Stimulated activated CD4-positive, alpha-beta T cell treated with anti-CD3 and anti-CD28 coated beads, Interleukin-15, amount 100 ng/mL, for 1 hour (primary cell): ENCODE measurements around the gene SPAG8.

Experiments used
- DNase-seq, 2 donors: peaks; one replicate each; pipeline ENCODE4 v3.0.0-alpha.2; 2020; ENCODE audit warnings: low read depth in 1 of 2, low spot score in 1 of 2

SPAG8 gene

GRCh38 chr9:35812025-35812602 lies at the start of gene SPAG8:
Gene SPAG8, minus strand, starts transcription at chr9:35812262. Its CDS starts 115 bp downstream, at chr9:35812147.
- peak; percentile 80 to 84 for DNase-seq

DNA sequence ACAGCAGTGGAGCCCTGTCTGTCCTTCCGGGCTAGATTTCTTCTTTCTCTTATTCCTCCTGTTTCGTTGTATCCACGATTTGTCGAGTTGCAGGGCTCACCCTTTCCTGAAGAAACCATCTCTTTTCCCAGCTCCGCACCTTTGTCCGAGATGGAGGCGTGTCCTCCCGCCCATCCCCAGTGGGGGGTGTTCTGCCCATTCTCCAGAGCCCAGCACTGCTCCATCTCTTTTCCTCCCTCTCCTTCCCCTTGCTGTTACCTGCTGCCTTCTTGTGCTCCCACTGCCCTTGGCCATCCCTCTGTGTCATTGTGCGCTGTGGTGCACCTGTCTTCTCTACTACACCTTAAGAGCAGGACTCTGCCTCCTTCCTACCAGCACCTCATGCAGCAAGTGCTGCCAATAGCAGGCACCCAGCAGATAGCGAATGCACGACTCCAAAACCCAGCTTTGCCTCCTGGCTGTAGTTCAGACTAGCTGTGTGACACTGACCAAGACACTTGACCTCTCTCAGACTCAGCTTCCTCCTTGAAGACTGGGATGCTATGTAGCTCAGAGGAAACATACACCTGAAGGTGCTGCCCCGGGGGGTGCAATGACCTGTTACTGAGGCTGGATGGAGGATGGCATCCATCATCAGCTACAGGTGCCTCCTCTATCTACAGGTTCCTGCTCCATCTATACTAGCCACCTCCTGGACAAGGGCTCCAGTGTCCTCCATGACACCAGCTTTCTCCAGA lies 49.3 kb upstream of the SPAG8 start:
- DNase-seq, result no peak

DNA sequence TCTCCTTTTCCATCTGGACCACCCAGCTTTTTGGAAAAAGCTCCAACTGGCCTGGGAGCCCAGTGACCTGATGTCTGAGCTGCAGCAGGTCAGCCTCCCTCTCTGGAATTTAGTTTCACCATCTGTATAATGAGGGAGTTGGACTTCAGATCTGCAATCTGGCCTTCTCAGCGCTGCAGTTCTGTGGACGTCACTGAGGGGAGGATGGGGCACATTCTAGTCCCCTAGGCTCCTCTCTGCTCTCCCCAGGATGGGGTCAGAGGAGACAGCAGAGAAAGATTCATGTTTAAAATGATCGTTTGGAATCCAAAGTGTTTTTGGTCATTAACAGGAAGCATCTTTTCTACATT lies 47.9 kb upstream of the SPAG8 start:
- DNase-seq, result no peak

DNA sequence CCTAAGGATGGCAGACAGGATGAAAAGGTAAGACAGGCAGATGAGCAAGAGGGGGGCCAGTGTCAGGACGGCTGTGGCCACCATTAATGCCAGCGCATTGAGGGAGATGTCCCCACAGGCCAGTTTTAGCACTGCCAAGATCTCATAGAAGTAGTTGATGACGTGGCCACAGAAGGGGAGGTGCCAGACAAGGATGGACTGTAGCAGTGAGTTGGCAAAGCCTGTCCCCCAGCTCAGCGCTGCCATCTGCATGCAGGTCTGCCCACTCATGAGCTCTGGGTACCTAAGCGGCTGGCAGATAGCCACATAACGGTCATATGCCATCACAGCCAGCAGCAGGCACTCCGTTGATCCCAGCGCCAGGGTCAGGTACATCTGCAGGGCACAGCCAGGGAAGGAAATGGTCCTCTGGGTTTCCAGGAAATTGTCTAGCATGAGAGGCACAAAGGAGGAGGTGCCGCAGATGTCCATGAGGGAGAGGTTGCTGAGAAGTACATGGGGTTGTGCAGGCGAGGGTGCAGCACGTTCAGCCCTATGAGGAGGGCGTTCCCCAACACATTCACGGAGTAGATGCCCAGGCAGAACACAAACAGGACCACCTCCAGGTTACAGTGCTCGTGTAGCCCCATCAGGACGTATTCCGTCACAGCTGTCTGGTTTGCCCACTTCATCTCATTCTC lies 47.4 kb upstream of the SPAG8 start:
- DNase-seq, result no peak

GRCh38 chr9:35858458-35858857 lies 46.4 kb upstream of the SPAG8 start:
- DNase-seq, result no peak

- DNase-seq, result no peak
Observed at GRCh38 chr9:35856882-35857281, 44.8 kb upstream of the SPAG8 start.

- no peak for DNase-seq
Observed at GRCh38 chr9:35856206-35856605, 44.1 kb upstream of the SPAG8 start.

DNA sequence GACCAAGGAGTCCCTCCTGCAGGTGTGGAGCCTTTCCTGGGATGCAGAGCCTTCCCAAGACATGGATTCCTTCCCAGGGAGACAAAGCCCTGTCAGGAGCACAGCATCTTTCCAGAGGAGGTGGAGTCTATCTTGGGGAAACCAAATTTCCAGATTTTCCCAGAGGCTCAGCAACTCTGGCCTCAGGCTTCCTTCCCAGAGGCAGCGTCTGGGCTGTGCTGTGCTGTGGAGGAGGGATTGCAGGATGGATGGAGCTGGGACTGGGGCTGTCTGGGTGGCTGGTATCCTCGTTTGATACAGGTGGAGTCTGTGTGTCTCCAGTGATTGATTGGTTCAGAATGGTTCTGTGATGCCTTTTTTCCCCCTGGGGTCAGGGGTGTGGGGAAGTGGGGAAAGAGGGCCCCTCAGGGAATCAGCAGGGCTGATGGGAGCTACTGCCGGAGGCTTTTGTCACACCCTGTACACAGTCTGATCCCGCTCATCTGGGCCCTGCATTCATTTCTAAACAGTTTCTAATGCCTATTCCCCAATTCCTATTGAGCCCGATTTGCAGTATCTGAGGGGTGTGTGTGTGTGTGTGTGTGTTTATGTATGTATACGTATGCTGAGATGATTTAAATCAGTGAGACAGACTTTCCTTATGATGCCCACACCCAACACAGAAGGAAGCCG lies 42.2 kb upstream of the SPAG8 start:
- no peak for DNase-seq

GRCh38 chr9:35852876-35853865 lies 41.1 kb upstream of the SPAG8 start:
- DNase-seq, result no peak

- DNase-seq, result no peak
Observed at GRCh38 chr9:35852267-35852815, 40.3 kb upstream of the SPAG8 start.

GRCh38 chr9:35847792-35848572 lies 35.9 kb upstream of the SPAG8 start:
- DNase-seq, result no peak

GRCh38 chr9:35845824-35846771 lies 34.0 kb upstream of the SPAG8 start:
- no peak for DNase-seq

DNA sequence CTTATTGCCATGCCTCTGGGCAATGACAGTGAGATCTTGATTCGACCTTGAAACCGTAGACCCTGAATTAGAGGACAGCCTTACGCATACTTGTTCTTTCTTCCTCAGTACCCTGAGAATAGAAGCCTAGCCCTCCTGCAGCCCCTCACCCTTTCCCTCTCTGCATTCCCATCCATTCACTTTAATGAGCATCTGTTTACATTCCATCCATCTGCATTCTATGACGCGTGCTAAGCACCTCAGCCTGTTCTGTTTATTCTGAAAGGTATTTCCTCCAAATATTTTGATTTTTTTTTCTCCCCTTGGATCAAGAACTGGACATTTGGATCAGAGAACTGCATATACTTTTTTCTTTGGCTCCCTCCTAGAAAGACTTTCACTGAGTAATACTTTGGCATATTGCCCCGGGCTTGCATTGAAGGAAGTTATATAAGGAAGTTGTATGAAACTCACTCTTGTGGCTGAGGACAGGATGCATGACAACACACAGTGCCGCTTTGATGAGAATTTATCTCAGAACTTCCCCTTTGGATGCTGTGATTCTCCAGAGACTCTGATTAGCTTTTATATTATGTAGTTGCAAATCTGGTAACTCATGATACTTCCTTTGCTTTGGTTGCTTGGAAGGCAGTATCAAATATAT lies 32.7 kb upstream of the SPAG8 start:
- DNase-seq, result no peak

DNA sequence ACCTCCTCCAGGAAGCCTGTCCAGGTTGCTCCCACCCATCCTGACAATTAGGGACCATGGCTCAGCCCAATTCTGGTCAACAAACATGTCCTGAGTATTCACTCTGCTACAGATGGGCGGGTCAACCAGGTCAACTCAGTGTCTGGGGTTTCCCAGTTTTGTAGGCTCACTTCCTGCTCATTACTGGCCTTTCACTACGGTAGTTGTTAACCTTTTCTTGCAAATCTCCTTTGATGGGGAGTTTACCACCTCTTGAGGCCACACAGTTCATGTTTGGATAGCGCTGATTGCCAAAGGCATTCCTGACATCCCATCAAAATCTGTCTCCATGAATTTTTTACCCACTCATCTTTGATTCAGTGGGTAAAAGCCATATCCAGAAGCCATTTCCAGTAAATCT lies 30.7 kb upstream of the SPAG8 start:
- no peak for DNase-seq

DNA sequence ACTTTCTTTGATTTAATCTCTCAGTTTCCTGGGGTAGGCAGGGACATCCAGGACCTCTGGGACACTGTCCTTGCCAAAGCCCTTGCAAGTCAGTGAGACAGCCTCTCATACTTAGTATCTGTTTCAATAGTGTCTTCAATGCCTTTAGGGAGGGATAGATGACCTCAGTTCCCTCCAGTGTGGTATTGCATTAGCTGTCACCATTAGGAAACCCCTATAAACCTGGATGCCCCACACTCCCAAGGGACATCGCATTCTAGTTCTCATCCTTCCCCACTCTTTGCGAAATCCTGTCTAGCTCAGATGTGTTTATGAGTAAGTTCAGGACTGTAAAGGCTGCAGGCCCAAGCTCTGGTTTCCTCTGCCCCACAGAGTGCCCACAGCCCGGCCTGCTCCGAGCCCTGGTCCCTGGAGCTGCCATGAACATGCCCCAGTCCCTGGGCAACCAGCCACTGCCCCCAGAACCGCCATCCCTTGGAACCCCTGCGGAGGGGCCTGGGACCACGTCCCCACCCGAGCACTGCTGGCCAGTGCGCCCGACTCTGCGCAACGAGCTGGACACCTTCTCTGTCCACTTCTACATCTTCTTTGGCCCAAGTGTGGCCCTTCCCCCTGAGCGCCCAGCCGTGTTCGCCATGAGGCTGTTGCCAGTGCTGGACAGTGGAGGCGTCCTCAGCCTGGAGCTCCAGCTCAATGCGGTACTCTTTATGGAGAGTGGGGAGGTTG lies 30.1 kb upstream of the SPAG8 start:
- DNase-seq, result no peak

GRCh38 chr9:35841645-35841900 lies 29.5 kb upstream of the SPAG8 start:
- no peak for DNase-seq

DNA sequence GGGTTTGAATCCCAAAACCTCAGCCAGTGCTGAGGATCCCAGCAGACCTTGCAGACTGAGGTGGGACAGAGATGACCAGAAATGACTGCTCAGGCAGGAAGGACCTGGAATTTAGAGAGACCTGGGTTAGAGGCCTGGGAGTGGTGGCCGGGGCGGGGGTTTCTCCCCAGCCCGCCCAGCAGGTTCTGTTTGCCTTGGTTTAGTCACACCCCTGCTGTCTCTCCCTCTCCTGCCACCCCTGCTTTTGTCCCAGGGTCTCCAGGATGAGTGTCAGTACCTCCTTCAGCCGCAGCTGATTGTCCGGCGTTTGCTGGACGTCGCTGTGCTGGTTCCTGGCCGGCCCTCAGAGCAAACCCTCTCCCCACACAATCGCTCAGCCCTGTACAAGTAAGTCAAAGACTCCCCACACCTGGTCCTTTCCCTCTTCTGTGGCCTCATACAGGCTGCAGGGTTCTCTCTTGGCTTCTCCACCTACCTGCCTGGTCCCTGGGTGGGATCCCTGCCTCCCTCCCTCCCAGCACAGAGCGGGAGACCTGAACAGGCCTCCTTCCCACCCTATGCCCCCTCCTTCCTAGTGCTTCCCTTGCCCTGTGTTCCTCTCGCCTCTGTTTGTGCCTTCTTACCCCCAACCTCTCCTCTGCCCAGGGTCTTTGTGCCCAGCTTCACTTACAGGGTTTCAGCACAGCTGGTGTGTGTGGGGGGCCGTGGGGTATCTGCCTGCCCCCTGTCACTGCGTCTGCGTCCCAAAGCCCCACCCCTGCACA lies 29.0 kb upstream of the SPAG8 start:
- DNase-seq, result no peak
